Camera-type eye (tissue), 1 donor: ENCODE data around the gene PEMT. TPM values are rescaled to one million over a fixed set of nuclear protein-coding genes. Genes with fewer than 3 reads are reported as not detected.

Experiments used
- total RNA-seq: library from RNA; depleted of rRNA; stranded (reverse); fragments of >200 nt; gene quantifications from one replicate; pipeline ENCODE4 v1.2.3, GENCODE V29; 2014

Gene PEMT
- total RNA-seq: 33.4 TPM

GRCh38 chr17:17591355-17592298 lies at the start of gene PEMT:
Gene PEMT, minus strand, starts transcription at chr17:17591708. Its CDS starts 82 bp downstream, at chr17:17591626.

GRCh38 chr17:17496189-17497064 lies 95.1 kb downstream of the PEMT start, which contains the start of gene RASD1:
Gene RASD1, minus strand, starts transcription at chr17:17496395. Its CDS starts 214 bp downstream, at chr17:17496181.

GRCh38 chr17:17476865-17477467 lies 114.5 kb downstream of the PEMT start, which contains the start of gene MED9:
Gene MED9, plus strand, starts transcription at chr17:17477000. Its CDS starts 42 bp downstream, at chr17:17477042.

Other genes with a start within 250 kb of the PEMT start
- 26.4 TPM for gene MED9, start 114.7 kb downstream of the PEMT start, total RNA-seq
- 66.0 TPM for gene RASD1, start 95.3 kb downstream of the PEMT start, total RNA-seq
- 37.6 TPM for gene RAI1, start 89.8 kb upstream of the PEMT start, total RNA-seq
- 68.8 TPM for gene SREBF1, start 245.3 kb upstream of the PEMT start, total RNA-seq